Calu3 (cell line): ENCODE measurements around the gene ATG2B. TPM values are rescaled to one million over a fixed set of nuclear protein-coding genes. Genes with fewer than 3 reads are reported as not detected.

Experiments
- BruUV-seq: library from RNA; stranded (reverse); fragments of 400-500 nt; replicated peaks from 2 replicates; lab custom pipeline; 2021; lab: Mats Ljungman, UMichigan
- CTCF ChIA-PET: fragments of 300-600 bp; sonication (Branson Sonifier 250); formaldehyde crosslinking; loops from one replicate; lab custom pipeline; 2022; ENCODE audit warnings: antibody characterized with exemption; lab: Charles Lee
- DNase-seq: peaks from one replicate; pipeline ENCODE4 v3.0.0; 2022
- H3K27ac Mint-ChIP-seq: one replicate; pipeline ENCODE4 v1.8.0; 2022; ENCODE audit warnings: mixed read lengths; ENCODE audit not compliant: unreplicated experiment
- H3K27me3 Mint-ChIP-seq: one replicate; pipeline ENCODE4 v1.8.0; 2022; ENCODE audit warnings: mixed read lengths; ENCODE audit not compliant: unreplicated experiment
- H3K36me3 Mint-ChIP-seq: one replicate; pipeline ENCODE4 v1.8.0; 2022; ENCODE audit warnings: mild to moderate bottlenecking, moderate library complexity, mixed read lengths; ENCODE audit not compliant: insufficient read depth, unreplicated experiment
- H3K4me1 Mint-ChIP-seq: one replicate; pipeline ENCODE4 v1.8.0; 2022; ENCODE audit warnings: mild to moderate bottlenecking, low read depth, mixed read lengths; ENCODE audit not compliant: unreplicated experiment
- H3K4me3 Mint-ChIP-seq: one replicate; pipeline ENCODE4 v1.8.0; 2022; ENCODE audit warnings: mild to moderate bottlenecking, low read depth, moderate library complexity, mixed read lengths; ENCODE audit not compliant: unreplicated experiment
- H3K9me3 Mint-ChIP-seq: one replicate; pipeline ENCODE4 v1.8.0; 2022; ENCODE audit warnings: low read depth, mixed read lengths; ENCODE audit not compliant: unreplicated experiment
- intact Hi-C: fragments of 100-400 bp; cut with micrococcal nuclease; formaldehyde crosslinking; loops from one replicate; pipeline ENCODE4 v1.10.0; 2022; ENCODE audit not compliant: unreplicated experiment
- total RNA-seq: library from RNA; stranded (reverse); gene quantifications from 2 replicates; pipeline ENCODE4 v1.2.3, GENCODE V29; 2022
- TF ChIP-seq, protein P1 (sequence below): fragments of 200-600 bp; IDR thresholded peaks from one replicate; pipeline ENCODE4 v1.8.0; 2022; ENCODE audit warnings: antibody characterized with exemption; ENCODE audit not compliant: unreplicated experiment

Gene ATG2B
- total RNA-seq, 1 experiment from 2014 or later = 14.5 TPM

DNA sequence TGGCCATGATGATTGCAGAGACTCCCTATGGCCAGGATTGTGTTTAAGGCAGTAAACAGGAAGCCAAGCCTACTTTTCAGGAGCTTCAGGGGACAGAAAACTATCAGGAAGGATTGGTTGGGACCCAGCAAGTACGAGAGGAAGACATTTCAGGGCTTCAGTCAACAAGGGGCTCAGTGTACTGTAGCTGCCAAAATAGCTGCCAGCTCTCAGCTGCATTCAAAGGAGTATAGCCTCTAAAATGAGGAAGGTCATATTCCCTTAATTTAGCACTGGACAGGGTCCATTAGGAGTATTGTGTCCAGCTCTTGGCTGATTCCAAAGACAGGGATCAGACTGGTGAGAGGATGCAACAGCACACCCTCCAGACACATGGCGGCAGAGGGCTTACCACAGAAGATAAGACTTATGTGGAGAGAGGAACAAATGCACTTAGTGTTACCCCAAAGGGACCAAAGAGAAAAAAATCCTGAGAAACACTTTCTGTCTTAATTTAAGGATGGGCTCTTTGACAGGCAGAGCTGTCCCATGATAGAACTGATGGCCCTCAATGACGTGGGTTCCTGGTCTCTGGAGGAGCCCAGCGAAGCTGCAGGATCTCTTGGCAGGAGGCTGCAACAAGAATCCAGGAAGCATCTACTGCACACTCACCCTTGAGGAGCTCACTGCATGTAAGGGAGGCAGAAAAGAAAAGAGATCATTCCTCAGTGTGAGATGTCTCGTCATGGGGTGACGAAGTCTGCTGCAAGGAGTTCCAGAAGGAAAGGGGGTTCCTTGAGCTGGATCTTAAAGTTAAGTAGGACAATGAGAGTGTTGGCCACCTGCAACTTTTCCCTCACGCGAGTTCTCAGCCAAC lies 92.3 kb downstream of the ATG2B start:
- Mint-ChIP-seq H3K27me3 (no peaks in the 10 kb centered on the region), H3K36me3 (no peaks in the 10 kb centered on the region), H3K27ac (no peak overlapping the region), H3K4me1 (peaks cover 38% of the 10 kb centered on the region), H3K9me3 (no peaks in the 10 kb centered on the region), H3K4me3 (no peak overlapping the region)
- DNase-seq = no peak
- CTCF ChIA-PET = interaction anchor here (2.4 kb wide), 1 partner anchor 172 kb away, joined by 5 read pairs; no protein-coding TSS in a partner anchor
- intact Hi-C loops = no loop called here
- no TSS peak for BruUV-seq
- TF ChIP-seq, protein P1, sequence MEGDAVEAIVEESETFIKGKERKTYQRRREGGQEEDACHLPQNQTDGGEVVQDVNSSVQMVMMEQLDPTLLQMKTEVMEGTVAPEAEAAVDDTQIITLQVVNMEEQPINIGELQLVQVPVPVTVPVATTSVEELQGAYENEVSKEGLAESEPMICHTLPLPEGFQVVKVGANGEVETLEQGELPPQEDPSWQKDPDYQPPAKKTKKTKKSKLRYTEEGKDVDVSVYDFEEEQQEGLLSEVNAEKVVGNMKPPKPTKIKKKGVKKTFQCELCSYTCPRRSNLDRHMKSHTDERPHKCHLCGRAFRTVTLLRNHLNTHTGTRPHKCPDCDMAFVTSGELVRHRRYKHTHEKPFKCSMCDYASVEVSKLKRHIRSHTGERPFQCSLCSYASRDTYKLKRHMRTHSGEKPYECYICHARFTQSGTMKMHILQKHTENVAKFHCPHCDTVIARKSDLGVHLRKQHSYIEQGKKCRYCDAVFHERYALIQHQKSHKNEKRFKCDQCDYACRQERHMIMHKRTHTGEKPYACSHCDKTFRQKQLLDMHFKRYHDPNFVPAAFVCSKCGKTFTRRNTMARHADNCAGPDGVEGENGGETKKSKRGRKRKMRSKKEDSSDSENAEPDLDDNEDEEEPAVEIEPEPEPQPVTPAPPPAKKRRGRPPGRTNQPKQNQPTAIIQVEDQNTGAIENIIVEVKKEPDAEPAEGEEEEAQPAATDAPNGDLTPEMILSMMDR = no peak

DNA sequence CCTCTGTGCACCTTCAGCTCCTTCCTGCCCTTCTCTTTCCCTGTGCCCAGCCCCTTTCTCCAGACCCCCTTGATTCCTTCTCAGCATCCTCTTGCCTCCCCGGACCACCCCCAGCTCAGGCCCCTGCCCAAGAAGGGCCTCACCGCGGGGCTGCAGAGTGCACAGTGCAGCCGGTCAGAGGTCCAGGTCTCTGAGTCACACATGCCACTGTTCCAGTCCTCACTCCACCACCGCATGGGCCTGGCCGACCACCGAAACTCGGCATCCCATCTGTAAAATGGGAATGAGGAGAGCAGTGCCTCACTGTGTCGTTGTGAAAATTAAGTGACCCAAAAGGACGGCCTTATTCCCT lies 93.8 kb downstream of the ATG2B start:
- Mint-ChIP-seq H3K27me3 (no peaks in the 10 kb centered on the region), H3K9me3 (no peaks in the 10 kb centered on the region), H3K4me3 (peak overlapping the region; percentile 44), H3K27ac (peak overlapping the region; percentile 53), H3K36me3 (no peaks in the 10 kb centered on the region), H3K4me1 (peaks cover 38% of the 10 kb centered on the region)
- CTCF ChIA-PET = interaction anchor here (1.0 to 1.1 kb wide), 2 partner anchors 167 to 169 kb away, joined by 3 to 5 read pairs; no protein-coding TSS in a partner anchor
- DNase-seq = no peak
- BruUV-seq = no TSS peak
- intact Hi-C loops = loop anchor here (5.0 kb wide), 1 partner anchor 67 kb away; the partner anchor contains the start of gene BDKRB2
- TF ChIP-seq, protein P1 = no peak

DNA sequence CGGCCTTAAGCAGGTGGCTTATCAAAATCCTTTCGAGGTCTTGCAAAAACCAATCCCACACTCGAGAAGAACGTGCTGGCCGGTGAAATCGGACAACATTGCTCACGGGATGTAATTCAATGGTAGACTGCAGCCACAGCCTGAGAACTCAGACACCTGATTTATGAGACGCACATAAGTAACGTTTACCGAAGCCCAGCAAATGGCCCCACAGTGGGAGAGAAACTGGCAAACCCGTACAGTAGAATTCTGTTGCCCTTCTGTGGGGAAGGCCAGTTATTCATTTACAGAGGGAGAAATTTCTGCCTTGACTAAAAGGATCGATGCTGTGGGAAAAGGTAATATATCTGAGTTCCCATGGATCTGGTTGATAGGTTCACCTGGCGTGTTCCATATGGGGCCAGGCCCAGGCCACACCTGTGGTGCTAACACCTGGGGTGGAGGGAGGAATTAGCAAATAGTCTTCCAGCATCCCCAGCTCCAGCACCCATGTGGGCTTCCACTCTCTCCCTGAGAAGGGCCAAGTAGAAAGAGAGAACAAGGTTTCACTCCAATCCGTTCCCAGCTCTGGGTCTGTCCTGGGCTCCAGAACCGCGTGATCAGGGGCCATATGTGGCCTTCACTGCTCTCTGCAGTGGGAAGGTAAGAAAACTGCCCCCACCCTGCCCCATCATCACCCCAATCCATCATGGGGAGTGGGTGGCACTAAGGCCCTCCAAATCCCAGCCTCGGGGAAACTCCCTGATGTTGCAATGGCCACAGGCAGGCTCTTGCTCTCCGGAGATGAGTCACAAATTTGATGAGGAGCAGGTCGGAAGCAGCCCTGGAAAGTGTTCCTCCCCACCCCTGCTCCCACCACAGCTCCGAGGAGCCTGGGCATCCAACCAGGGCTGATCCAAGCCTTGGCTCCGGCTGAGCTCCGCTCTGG lies 94.4 kb downstream of the ATG2B start:
- TF ChIP-seq, protein P1 = no peak
- CTCF ChIA-PET = interaction anchor here (1.0 to 1.1 kb wide), 2 partner anchors 166 to 168 kb away, joined by 3 to 5 read pairs; no protein-coding TSS in a partner anchor
- intact Hi-C loops = loop anchor here (5.0 kb wide), 1 partner anchor 66 kb away; the partner anchor contains the start of gene BDKRB2
- no TSS peak for BruUV-seq
- Mint-ChIP-seq H3K4me1 (peaks cover 41% of the 10 kb centered on the region), H3K27me3 (no peaks in the 10 kb centered on the region), H3K9me3 (no peaks in the 10 kb centered on the region), H3K27ac (peak overlapping the region; percentile 53), H3K36me3 (no peaks in the 10 kb centered on the region), H3K4me3 (peak overlapping the region; percentile 44)
- DNase-seq = peak; percentile 66

DNA sequence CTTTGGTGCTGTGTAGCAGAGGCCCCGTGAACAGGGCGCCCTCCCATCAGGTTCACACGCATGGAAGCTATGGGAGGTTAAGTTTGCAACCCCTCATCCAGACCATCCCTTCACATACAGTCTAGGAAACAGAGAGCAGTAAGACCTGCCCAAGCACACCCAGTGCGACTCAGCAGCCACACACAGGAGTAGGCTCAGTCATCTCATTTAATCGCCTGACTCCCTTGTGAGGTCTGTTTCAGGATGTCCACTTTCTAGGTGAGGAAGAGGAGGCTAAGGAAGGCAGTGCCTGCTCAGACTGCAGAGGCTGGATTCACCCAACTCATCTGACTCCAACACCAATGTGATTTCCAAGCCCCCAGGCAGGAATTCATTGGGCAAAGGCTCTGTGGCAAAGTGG lies 95.2 kb downstream of the ATG2B start:
- Mint-ChIP-seq H3K36me3 (no peaks in the 10 kb centered on the region), H3K4me1 (peaks cover 46% of the 10 kb centered on the region), H3K27me3 (no peaks in the 10 kb centered on the region), H3K4me3 (peak overlapping the region; percentile 44), H3K27ac (peak overlapping the region; percentile 41), H3K9me3 (no peaks in the 10 kb centered on the region)
- DNase-seq = no peak
- TSS peak; percentile 84 for BruUV-seq
- intact Hi-C loops = loop anchor here (5.0 kb wide), 1 partner anchor 66 kb away; the partner anchor contains the start of gene BDKRB2
- CTCF ChIA-PET = no interaction called here
- TF ChIP-seq, protein P1 = no peak
